GM19193 (cell line): ENCODE data around the gene RASAL3.

Experiments used
- POLR2A ChIP-seq: IDR thresholded peaks from 4 replicates; pipeline ENCODE4 v1.6.1; 2011; ENCODE audit not compliant: insufficient read depth, insufficient read length; ENCODE audit errors: extremely low read depth

Gene RASAL3

DNA sequence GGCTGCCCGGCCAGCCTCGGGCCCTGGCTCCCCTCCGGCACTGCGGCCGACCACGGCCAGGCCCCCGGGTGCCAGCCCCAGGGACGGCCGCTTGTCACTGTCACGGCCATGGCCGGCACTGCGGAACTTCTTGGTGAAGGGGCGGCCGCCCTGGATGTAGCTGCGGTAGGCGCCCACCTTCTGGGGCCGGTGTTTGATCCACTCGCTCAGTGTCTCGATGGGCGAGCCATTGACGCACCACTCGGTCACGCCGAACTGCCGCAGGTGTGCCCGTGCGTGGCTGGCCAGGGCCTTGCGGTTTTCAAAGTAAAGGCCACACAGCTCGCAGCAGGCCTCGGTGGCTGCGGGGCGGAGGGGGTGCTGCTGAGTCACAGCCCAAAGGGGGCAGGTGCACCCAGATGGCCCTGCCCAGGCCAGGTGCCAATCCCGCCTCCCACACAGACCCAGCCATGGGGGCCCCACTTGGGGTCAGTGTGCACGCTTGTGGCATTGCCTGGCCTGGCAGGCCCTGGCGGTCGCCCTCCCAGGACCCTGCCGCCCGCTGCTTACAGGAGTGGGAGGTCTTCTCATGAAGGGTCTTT is 39.6 kb downstream of the RASAL3 start:
- TF ChIP-seq POLR2A, result no peak

DNA sequence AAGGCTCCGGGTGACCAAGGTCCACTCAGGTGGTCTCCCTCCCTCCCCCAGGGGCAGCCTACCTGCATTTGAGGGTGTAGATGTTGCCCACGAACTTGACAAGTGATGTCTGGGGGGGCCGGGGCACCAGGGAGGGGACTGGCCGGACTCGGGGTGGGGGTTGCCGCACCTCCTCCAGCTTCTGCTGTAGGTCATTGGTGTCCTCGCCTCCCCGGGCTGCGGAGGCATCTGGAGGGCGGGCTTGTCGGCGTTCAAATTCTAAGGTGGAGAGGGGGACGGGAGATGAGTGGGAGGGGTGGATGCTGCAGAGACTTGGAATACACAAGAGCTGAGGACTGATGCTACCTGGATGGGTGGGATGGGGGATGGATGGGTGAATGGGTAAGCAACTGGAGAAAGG is 40.2 kb downstream of the RASAL3 start:
- no peak for TF ChIP-seq POLR2A

DNA sequence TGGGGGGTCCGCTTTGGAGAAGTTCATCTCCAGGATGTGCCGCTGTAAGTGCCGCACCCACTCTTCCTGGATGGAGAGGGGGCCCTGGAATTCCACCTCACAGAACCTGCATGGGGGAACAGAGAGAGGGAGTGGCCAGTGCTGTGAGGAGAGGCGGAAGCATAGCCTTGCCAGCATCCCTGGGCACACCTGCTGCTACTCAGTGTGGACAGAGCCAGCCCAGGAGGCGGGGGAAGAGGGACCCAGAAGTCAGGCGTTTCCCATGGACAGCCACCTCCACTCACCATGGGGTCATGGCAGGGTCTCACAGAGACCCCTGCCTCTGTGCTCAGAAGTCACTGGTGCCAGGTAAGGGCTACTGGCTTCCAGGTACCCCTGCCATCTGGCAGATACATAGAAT is 41.2 kb downstream of the RASAL3 start:
- no peak for TF ChIP-seq POLR2A

DNA sequence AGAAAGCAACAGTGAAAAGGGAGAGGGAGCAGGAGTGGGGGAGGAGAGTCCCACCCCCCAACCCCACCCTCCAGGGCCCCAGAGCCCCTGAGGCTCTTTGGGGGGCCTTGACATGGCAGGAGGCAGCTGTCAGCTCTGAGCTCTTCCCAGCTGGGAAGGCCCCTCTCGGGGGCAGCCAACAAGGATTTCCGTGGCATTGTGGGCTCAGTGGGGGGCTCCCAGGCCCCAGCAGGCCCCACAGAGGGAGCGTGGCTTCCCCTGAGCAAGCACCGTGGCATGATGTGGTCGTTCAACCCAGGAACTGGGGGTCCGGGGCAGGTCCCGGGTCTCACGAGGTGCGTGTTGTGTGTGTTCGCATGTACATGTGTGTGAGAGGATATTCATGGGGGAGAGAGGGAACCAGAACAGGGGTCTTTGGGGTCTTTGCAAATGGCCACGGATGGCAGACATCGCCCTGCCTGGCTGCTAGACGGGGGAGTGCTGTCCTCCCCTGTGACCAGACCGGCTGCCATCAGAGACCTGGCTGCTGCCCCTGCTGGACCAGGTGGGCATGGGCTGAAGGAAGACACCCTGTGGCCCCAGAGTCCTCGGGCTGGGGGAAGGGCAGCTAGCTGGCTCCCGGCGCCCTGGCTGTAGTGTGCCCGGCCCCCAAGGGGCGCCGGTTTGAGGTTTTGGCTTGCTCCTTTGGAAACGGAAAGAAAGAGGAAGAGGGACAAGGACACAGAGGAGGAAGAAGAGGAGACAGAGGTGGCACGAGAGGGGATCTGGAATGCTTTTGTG is 41.9 kb downstream of the RASAL3 start:
- no peak for TF ChIP-seq POLR2A

DNA sequence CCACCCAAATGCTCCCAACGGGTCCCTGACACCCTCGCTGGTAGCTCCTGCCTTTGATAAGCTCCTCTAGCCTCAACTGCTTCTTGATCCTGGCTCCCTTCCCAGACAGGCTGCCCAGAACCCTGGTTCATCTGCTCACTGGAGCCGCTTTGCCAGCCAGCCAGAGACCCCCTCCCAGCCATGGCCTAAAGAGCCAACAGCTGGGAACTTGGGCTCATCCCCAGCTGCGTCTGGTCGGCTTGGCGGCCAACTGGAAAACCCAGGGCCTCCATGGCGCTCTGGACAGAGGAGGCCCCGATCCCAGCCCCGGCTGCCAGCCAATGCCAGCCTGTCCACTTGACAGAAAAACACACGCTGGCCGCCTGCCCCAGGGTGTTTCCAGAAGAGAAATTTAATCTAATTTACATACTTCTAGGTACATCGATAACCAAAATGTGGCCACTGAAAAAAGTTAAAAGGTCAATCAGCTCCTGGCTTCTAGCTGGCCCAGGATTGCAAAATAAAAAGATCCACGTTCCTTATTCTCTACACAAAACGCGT is 42.6 kb downstream of the RASAL3 start:
- TF ChIP-seq POLR2A, result no peak

DNA sequence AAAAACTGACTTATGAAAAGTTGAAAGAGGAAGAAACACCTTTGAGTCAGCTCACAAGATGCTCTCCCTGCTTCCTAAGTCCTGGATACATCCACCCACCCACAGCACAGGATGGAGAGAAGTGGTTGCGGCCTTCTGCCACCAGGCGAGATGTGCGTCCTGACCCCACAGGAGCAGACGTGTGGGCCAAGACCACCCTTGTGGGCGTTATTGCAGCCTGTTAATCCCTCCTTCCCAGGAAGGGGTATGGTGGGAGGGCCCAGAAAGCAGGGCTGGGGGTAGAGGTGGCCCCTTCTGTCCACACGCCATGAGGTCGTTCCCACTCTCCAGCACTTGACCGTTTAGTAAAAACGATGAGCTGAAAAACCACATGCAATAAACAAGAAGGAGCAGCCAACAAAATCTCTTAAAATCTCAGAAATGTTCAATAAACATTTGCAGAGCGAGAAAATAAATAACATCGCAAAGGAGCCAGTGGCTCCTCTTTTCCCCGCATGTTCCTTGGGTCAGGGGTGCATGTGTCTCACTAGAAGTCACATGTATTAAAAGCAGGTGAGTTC is 43.1 kb downstream of the RASAL3 start:
- TF ChIP-seq POLR2A, result no peak

DNA sequence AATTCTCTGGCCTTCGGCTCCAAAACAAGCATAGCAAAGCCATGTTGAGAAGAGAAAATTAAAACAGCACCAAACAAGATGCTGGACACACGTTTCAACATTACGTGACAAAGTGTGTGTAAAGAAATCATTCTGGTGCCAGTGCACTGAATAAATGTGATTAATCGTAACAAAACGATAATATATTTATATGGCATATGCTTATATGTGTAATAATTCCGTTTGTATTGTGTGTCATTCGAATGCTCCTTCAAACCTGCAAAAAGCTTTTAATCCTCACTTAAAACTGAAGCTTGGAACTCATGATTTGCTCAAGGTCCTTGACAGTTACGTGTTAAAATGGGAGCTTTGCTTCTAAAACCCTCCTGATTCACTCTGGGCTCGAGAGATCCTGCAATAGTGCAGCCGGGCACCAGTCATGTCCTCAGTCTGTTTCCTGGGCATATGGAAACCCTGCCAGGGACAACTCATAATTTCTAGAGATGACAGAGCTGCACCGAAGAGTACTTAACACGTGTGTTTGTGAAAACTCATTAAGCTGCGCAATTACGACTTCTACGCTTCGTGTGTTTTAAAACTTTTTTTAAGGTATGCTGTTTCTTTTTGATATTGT is 44.8 kb downstream of the RASAL3 start:
- no peak for TF ChIP-seq POLR2A

DNA sequence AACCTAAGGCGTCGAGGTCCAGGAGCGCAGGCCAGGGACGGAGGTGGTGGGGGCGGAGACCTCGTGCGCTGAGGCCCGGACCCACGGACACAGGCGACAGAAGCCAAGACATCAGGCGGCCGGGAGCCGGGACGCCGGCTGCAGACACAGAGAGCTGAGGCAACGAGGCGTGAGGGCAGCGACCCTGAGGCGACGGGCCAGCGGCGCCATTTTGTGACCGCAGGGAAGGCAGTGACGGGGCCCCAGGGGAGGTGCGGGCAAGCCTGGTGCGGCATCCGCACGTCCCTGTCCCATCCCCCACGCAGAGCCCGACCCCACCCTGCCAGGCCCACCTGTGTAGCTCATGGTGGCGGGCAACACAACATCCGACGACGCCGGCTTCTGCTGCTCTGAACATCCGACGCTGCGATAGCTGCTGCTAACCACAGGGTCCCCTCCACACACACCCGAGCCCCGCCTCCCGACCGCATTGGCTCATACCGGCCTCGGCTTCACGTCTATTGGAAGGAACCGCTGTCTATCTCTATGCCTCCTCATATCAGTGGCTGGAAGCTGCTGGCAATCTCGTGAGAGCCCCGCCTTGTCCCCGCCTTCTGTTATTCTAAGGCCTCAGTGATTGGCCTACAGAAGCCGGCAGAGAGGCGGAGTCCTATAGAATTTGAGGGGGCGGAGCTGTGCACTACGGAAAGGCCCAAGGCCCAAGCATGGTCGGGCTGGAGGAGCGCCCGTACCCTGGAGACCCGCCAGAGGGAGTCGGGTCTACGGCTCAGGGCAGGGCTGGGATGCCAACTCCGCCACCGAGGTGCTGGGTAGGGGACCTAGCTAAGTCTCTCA is 45.5 kb downstream of the RASAL3 start, which contains the start of gene AKAP8L:
Gene AKAP8L (minus strand): TSS at position 410 of the 834 bp plus-strand sequence. CDS start 65 bp downstream, at position 345.
- TF ChIP-seq POLR2A, result peak; percentile 94

DNA sequence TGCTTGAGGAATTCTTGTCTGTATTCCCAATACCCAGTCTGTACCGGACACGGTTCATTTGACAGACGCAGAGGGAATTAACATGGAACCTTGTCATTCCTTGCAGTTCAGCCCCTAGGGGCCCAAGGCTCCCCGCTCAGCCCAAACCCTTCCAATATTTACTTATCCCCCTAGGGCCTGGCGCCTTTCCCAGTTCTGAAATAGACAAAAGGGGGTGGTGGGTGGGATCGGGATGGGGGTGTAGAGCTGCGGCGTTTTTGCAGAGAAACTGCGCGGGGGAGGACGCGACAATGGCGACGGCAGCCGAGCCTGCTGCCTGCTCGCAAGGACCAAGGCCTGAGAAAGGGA is 46.1 kb downstream of the RASAL3 start:
- no peak for TF ChIP-seq POLR2A

DNA sequence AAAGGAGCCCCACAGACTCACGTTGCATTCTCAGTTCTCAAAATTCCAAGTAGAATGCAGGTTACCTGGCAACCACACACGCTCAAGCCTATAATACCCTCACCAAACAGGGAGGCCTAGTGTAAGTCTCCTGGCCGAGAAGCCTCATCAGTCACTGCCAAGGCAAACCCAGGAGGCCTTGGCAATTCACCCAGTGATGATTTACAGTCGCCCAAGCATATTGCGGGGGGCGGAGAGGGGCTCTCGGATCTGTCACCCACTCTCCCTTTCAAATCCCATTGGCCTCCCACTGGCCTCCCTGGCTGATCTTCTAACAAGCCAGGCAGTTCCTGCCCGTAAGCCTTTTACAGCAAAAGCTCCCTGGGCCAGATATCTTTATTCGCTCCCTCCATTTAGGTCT is 46.6 kb downstream of the RASAL3 start:
- TF ChIP-seq POLR2A, result no peak

DNA sequence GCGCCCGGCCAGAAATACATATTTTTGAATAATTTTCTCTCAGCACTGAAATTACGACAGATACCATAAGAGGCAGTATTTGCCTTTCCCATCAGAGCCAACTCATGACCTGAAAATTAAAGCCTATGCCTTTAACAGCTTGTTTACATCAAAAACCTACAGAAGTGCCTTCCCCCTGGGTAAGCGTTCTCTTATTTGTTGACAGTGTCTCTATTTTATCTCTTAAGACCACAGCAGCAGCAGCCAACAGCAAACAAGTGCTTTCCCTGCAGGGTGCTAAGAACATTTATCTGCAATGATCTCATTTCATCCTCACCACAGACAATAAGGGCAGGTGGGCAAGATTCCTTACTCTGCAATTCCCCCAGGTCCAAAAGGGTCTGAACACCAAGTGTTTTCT is 51.5 kb downstream of the RASAL3 start:
- no peak for TF ChIP-seq POLR2A

DNA sequence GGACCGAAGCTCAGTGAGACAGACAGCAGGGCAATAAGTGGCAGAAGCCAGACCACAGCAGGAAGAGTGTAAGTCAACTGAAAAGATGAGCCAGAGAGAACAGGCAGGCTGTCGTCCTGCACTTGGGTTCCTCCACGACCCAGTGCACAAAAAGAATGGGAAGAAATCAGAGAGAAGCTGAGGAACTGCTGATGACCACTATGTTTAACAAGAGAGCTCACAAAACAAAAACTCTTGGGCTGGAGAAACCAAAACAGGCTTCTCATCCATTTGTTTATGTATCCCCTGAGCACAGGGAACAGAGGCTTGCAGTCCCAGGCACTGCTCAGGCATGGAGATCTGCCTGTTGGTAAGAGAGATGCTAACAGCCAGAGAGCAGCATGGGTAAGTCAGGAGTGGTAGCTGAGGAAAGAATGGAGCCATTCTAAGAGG is 59.5 kb downstream of the RASAL3 start:
- no peak for TF ChIP-seq POLR2A

DNA sequence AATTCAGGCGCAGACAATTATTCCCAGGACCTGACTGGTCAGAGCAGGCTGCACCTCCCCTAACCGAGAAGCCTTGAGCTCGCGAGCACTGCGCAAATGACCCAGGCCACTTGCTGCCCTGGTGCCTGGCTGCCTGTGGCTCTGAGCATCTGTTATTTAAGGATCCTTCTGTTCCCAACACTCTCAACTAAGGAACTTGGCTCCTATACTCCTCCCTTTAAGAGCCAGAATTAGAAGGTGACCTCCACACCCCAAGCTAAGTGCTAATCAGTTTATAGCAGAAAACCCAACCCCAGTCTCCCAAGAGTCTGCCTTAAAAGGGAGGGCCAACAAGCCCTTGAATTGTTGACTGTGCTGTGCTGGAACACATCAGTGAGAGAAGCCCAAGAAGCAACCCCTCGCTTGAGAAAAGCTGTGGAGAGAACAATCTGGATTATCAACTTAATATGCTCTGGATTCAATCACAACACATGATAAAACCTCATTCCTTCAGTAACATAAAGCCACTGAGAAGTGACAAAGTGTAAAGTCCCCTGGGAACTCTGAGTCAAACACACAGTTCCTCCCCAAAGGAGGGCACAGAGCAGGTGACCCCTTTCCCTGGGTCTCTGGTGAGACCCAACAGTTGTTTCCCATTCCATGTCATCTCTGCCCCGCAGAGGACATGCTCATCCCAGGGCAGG is 60.1 kb downstream of the RASAL3 start:
- TF ChIP-seq POLR2A, result no peak

DNA sequence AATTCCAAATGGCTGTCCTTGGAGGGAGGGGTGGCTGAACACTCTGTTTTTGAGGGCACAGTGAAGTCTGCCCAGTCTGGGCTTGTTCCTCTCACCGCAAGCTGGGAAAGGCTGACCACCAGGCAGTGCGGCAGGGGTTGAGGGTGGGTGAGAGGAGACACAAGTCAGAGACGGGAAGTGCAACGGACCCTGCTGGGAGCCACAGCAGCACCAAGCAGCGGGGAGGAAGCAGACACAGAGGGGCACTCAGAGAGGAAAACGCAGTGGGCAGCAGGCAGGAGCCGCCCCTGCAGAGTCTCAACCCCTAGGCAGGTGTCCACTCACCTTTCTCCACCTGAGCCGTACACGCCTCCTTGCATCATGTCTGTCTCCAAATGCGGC is 61.2 kb downstream of the RASAL3 start:
- TF ChIP-seq POLR2A, result no peak
